GM19193 (cell line): ENCODE data around the gene IWS1.

Experiments used
- POLR2A ChIP-seq: IDR thresholded peaks from 4 replicates; pipeline ENCODE4 v1.6.1; 2011; ENCODE audit not compliant: insufficient read depth, insufficient read length; ENCODE audit errors: extremely low read depth

The IWS1 gene

GRCh38 chr2:127516041-127516762 is 10.1 kb downstream of the IWS1 start:
- no peak for TF ChIP-seq POLR2A

GRCh38 chr2:127515383-127515915 is 10.8 kb downstream of the IWS1 start:
- no peak for TF ChIP-seq POLR2A

GRCh38 chr2:127514485-127514884 is 11.8 kb downstream of the IWS1 start:
- TF ChIP-seq POLR2A, result no peak

- no peak for TF ChIP-seq POLR2A
Observed at GRCh38 chr2:127514076-127514475, 12.2 kb downstream of the IWS1 start.

- TF ChIP-seq POLR2A, result no peak
Observed at GRCh38 chr2:127512362-127512761, 13.9 kb downstream of the IWS1 start.

GRCh38 chr2:127511917-127512316 is 14.4 kb downstream of the IWS1 start:
- no peak for TF ChIP-seq POLR2A

GRCh38 chr2:127511090-127511695 is 15.1 kb downstream of the IWS1 start:
- no peak for TF ChIP-seq POLR2A

- no peak for TF ChIP-seq POLR2A
Observed at GRCh38 chr2:127510073-127510472, 16.2 kb downstream of the IWS1 start.

- TF ChIP-seq POLR2A, result no peak
Observed at GRCh38 chr2:127508631-127509034, 17.7 kb downstream of the IWS1 start.

- TF ChIP-seq POLR2A, result no peak
Observed at GRCh38 chr2:127508023-127508630, 18.2 kb downstream of the IWS1 start.

- TF ChIP-seq POLR2A, result no peak
Observed at GRCh38 chr2:127506510-127506909, 19.8 kb downstream of the IWS1 start.

- TF ChIP-seq POLR2A, result no peak
Observed at GRCh38 chr2:127504552-127505430, 21.5 kb downstream of the IWS1 start.

- TF ChIP-seq POLR2A, result no peak
Observed at GRCh38 chr2:127503491-127503890, 22.8 kb downstream of the IWS1 start.

- TF ChIP-seq POLR2A, result no peak
Observed at GRCh38 chr2:127498386-127498785, 27.9 kb downstream of the IWS1 start.

GRCh38 chr2:127490283-127490682 is 36.0 kb downstream of the IWS1 start:
- no peak for TF ChIP-seq POLR2A
